HAP-1 (cell line): ENCODE measurements around the gene INPP4B.

Source experiments
- DNase-seq, 2 experiments: peaks; one replicate each; pipeline ENCODE4 v3.0.0-alpha.2; 2016 to 2020; ENCODE audit warnings: low spot score in 2 of 2
- H3K27me3 ChIP-seq: fragments of 250-450 bp; sonication (Bioruptor Pico); 2 replicates; pipeline ENCODE4 v1.5.1; 2020; ENCODE audit warnings: low read depth, mild to moderate bottlenecking, moderate library complexity
- H3K36me3 ChIP-seq: fragments of 250-450 bp; sonication (Bioruptor Pico); replicated peaks from 2 replicates; pipeline ENCODE4 v1.5.1; 2020; ENCODE audit warnings: mild to moderate bottlenecking
- H3K4me1 ChIP-seq: fragments of 250-450 bp; sonication (Bioruptor Pico); 2 replicates; pipeline ENCODE4 v1.5.1; 2020; ENCODE audit warnings: mild to moderate bottlenecking
- H3K4me3 ChIP-seq: fragments of 250-450 bp; sonication (Bioruptor Pico); 2 replicates; pipeline ENCODE4 v1.5.1; 2020; ENCODE audit warnings: mild to moderate bottlenecking, moderate library complexity
- H3K9me3 ChIP-seq: fragments of 250-450 bp; sonication (Bioruptor Pico); 2 replicates; pipeline ENCODE4 v1.5.1; 2020; ENCODE audit warnings: mild to moderate bottlenecking, moderate library complexity
- in situ Hi-C: fragments of 300-500 bp; cut with MboI; formaldehyde crosslinking; loops from 3 replicates; pipeline ENCODE4 v1.14.3; 2020; ENCODE audit warnings: low sequenced_read_pairs, inconsistent platforms, mixed read lengths

The INPP4B gene

DNA sequence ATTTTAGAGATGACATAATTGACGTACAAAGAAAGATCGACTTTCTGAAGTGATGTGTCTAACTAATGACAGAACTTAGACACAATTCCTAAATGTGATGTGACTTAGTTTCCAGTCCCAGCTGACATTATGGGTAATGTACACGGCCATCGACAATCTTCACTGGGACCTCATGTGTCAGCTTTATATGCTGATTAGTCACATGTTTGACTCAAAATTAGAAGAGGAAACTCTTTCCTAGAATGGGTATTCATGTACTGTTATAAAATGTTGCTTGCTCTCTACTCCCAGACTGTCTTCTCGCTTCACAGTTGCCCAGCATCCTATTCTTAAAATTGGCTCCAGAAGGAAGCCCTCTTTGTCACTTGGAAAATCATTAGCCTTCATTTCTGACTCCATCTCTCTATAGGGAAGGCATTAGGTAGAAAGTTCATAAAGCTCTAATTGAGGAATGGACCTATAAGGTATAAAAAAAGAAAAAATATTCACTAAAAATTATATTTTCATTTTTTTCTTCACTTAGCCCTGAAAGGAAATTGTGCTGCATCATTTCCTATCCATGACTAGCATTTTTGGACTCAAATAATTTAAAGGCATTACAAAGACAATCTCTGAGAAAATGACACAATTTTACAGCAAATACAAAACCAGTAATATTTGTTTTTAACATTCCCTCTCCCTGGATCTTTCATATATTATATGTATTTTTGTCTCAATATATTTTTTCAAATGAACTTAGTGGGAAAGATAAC, 554.6 kb downstream of the INPP4B start:
- Histone ChIP-seq H3K27me3 (0 out of 2 replicates have a peak, but pooled peaks cover 4% of the 10 kb centered on the region), H3K36me3 (no peaks in the 10 kb centered on the region), H3K4me1 (peaks cover 8% of the 10 kb centered on the region; the same call in 1 of the 2 replicates), H3K9me3 (no peaks in the 10 kb centered on the region; the same call in 1 of the 2 replicates), H3K4me3 (no peak overlapping the region)
- in situ Hi-C loops, result no loop called here
- no peak for DNase-seq

DNA sequence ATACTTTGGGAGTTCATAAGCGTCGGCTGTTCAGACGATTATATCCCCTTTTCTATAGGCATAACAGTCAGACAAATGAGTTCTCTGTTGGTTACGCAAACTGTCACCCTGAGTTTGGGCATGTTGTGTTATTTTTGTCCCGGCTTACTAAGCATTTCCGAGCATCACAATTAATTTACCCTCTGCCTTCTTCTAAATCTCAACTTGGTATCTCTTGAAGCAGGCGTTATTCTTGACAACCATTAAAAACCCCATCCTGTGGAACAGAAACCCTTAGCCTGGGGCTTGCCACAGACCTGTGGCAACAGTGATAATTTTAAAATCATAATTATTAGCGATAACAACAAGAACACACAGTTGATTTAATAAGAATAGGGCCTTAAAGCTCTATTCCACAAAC, 558.7 kb downstream of the INPP4B start:
- Histone ChIP-seq H3K4me1 (no peaks in the 10 kb centered on the region), H3K27me3 (0 out of 2 replicates have a peak, but pooled peaks cover 5% of the 10 kb centered on the region), H3K36me3 (no peaks in the 10 kb centered on the region), H3K4me3 (no peak overlapping the region), H3K9me3 (no peaks in the 10 kb centered on the region; the same call in 1 of the 2 replicates)
- DNase-seq, result no peak
- in situ Hi-C loops, result no loop called here

DNA sequence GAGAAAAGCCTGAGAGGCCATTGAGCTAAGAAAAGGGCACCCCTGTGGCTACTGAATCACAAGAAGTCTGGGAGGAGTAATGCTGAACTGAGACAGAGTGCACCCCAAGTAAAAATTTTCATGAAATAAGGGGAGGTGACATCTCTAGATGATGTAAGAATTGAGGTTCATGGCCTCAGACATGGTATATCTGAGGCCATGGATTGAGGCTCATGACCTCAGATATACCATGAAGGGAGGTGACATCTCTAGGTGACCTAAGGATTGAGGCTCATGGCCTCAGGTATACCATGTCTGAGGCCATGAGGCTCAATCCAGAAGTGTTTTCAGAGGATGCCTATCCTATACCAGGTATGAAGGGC, 560.9 kb downstream of the INPP4B start:
- H3K4me1 ChIP-seq, result no peaks in the 10 kb centered on the region
- no peak for DNase-seq
- H3K36me3 ChIP-seq, result no peaks in the 10 kb centered on the region
- H3K4me3 ChIP-seq, result no peak overlapping the region
- in situ Hi-C loops, result no loop called here
- no peaks in the 10 kb centered on the region; the same call in 1 of the 2 replicates for H3K9me3 ChIP-seq
- 0 out of 2 replicates have a peak, but pooled peaks cover 5% of the 10 kb centered on the region for H3K27me3 ChIP-seq

DNA sequence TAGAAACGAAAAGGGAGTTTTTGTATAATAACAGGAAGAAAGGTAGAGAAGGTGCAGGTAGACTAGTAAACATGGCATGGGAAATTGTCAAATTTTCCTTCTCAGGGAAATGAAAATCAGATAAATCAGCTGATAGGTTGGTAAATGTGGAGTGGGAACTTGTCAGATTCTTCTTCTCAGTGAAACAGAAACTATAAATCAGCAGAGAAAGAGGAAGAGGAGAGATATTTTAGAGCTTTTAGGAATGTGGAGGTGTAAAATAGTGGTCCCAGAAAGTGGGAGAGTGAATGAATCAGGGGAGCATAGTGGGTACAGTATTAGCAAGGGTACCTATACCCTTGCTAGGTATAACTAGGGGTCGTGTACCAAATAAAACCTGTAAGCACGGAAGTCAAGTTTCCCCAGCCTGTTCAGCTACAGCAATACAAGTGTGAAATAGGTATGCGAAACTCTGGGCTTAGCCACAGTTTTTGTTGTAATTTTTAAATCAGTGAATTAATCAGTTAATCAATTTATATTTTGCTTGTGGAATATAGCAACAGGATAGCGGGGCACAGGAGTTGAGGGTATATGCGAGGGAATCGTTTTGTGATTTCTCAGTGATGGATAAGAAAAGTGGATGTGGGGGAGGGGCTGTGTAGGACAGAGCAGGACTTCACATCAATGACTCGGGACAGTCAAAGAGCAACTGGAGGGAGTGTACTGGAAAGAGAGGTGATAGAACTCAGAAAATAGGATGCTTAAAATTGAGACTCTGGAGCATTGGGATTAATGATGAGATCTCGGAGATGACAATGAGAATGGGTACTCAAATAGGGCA, 561.5 kb downstream of the INPP4B start:
- no peak for DNase-seq
- 0 out of 2 replicates have a peak, but pooled peaks cover 5% of the 10 kb centered on the region for H3K27me3 ChIP-seq
- H3K4me1 ChIP-seq, result no peaks in the 10 kb centered on the region
- in situ Hi-C loops, result no loop called here
- no peak overlapping the region for H3K4me3 ChIP-seq
- H3K36me3 ChIP-seq, result no peaks in the 10 kb centered on the region
- H3K9me3 ChIP-seq, result no peaks in the 10 kb centered on the region; the same call in 1 of the 2 replicates

DNA sequence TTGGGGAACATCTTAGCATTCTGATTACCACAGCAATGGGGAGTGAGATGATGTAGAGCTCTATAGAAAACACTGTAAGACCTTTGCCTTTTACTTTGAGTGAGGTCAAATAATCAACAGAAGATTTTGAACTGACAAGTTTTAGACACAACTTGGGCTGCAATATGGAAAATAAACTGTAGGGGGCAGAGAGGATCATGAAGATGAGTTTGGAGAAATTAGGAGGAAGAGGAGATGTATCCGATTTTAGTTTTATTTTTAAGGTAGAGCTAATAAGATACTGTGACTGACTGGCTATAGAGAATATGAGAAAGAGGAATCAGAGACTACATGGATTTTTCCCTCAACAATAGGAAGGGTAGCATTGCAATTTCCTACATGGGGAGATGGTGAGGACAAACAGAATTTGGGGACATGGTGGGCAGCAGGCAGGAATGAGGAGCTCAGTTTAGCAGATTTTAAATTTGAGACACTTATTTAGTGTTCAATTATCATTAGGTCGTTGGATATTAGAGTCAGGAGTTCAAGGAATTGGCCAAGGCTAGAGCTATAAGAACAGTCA, 563.1 kb downstream of the INPP4B start:
- peak; percentile 8 to 53 for DNase-seq
- Histone ChIP-seq H3K36me3 (no peaks in the 10 kb centered on the region), H3K4me3 (no peak overlapping the region), H3K4me1 (no peaks in the 10 kb centered on the region), H3K9me3 (no peaks in the 10 kb centered on the region), H3K27me3 (0 out of 2 replicates have a peak, but pooled peaks cover 5% of the 10 kb centered on the region)
- in situ Hi-C loops, result no loop called here

DNA sequence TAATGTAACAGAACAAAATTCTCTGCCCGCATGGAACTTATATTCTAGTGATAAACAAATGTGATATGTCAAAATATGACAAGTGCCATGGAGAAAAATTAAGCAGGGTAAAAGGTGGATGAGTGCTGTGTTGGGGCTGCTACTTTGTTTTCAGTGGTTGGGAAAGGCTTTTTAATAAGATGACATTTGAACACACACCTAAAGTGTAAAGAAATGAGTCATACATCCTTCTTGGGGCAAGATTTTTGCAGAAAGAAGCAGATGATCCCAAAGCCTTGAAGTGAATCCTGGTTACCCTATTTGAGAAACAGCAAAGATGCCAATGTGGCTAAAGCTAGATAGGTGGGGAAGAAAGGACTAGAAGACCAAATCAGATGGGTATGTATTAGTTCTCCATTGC, 564.1 kb downstream of the INPP4B start:
- Histone ChIP-seq H3K27me3 (0 out of 2 replicates have a peak, but pooled peaks cover 5% of the 10 kb centered on the region), H3K4me3 (no peak overlapping the region), H3K9me3 (no peaks in the 10 kb centered on the region), H3K4me1 (no peaks in the 10 kb centered on the region), H3K36me3 (no peaks in the 10 kb centered on the region)
- DNase-seq, result no peak
- in situ Hi-C loops, result no loop called here

DNA sequence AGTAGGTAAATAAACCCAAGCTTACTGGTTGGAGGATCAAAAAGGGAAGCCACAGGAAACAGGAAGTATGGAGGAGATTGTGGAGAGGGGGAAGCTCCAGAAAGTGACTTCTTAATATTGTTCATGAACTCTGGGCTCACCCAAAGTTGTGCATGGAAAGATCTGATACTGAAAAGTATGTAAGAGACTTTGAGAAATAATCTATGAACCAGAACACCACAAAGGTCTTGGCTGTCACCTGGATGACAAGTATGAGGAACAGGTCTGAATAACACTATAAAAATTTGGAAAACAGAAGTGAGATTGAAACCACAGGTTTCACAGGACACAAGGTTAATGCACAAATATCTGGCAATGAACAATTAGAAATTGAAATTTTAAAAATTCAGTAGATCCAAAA, 567.4 kb downstream of the INPP4B start:
- no peaks in the 10 kb centered on the region for H3K9me3 ChIP-seq
- no peaks in the 10 kb centered on the region for H3K27me3 ChIP-seq
- in situ Hi-C loops, result no loop called here
- DNase-seq, result no peak
- H3K4me1 ChIP-seq, result no peaks in the 10 kb centered on the region
- no peaks in the 10 kb centered on the region for H3K36me3 ChIP-seq
- H3K4me3 ChIP-seq, result no peak overlapping the region

DNA sequence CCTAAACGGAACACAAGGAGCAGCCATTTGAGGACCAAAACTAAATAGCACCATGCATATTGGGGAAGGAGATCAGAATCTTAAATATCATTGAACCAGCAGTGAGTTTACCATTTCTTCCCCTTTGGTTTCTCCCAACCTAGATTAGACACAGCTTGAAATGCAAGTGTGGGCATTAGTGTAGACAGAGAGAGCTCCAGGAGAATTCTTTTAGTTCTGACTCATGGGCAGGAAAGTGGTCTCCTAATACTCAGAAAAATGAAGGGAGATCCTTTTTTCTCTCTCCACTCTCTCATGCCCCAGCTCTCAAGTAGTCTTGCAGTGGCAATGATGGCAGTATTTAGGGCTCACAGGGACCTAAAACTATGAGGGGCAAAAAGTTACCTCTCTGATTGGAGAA, 567.9 kb downstream of the INPP4B start:
- in situ Hi-C loops, result no loop called here
- DNase-seq, result no peak
- Histone ChIP-seq H3K36me3 (no peaks in the 10 kb centered on the region), H3K4me3 (no peak overlapping the region), H3K27me3 (no peaks in the 10 kb centered on the region), H3K4me1 (no peaks in the 10 kb centered on the region), H3K9me3 (no peaks in the 10 kb centered on the region)

DNA sequence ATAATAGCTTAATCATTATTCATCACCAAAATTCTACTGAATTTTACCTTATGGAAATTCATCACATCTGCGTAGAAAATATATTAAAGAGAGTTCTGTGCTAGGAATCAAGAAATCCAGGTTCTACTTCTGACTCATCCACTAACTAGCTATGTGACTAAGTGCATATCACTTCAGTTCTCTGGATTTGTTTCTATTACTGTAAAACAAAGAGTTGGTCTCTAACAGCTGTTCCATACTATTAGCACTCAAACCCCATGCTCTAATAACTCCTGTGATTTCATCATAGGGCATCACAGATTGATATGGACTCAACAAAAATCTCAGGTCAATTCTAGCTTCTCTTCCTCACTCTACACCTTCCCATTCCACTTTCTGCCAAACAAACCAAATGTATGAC, 572.0 kb downstream of the INPP4B start:
- Histone ChIP-seq H3K4me3 (no peak overlapping the region), H3K36me3 (no peaks in the 10 kb centered on the region), H3K4me1 (no peaks in the 10 kb centered on the region), H3K9me3 (no peaks in the 10 kb centered on the region), H3K27me3 (no peaks in the 10 kb centered on the region)
- in situ Hi-C loops, result no loop called here
- no peak for DNase-seq

DNA sequence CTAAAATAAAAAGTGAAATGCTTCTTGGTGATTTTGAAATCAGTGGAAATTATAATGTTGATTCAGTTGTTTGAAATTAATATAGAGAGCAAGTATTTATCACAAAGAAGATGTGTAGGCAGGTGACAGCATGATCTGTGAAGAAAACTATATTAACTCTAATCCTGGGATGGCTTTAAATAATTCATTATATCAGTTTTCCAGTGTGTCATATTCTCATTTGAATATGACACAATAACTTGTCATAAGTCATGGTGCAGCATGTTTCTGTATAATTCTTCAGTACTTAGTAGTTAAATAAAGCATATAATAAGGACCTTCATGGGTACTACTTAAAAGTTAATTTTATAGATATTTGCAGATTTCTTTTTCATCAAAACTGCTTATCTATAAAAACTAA, 573.6 kb downstream of the INPP4B start:
- Histone ChIP-seq H3K4me3 (no peak overlapping the region), H3K36me3 (no peaks in the 10 kb centered on the region), H3K4me1 (no peaks in the 10 kb centered on the region), H3K27me3 (no peaks in the 10 kb centered on the region), H3K9me3 (no peaks in the 10 kb centered on the region)
- in situ Hi-C loops, result no loop called here
- DNase-seq, result no peak

DNA sequence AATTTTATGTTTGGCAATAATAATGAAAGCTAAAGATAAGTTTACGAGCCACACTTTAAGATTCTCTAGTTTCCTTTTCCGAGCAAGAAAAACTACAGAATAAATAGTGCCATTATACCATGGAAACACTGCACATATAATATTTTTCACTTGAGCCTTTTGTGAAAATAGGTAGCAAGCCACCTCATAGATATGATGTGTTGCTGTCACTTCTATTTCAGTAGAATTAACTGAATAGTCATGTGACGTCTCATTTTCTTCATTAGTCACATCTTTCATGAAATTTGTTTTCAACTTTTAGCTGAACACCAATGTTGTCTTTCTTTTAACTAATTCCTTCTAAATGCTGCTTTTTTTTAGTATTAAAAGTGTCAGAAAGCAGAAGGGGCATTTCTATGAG, 574.3 kb downstream of the INPP4B start:
- no peak for DNase-seq
- in situ Hi-C loops, result no loop called here
- no peaks in the 10 kb centered on the region for H3K4me1 ChIP-seq
- H3K4me3 ChIP-seq, result no peak overlapping the region
- H3K9me3 ChIP-seq, result no peaks in the 10 kb centered on the region
- no peaks in the 10 kb centered on the region for H3K27me3 ChIP-seq
- no peaks in the 10 kb centered on the region for H3K36me3 ChIP-seq

DNA sequence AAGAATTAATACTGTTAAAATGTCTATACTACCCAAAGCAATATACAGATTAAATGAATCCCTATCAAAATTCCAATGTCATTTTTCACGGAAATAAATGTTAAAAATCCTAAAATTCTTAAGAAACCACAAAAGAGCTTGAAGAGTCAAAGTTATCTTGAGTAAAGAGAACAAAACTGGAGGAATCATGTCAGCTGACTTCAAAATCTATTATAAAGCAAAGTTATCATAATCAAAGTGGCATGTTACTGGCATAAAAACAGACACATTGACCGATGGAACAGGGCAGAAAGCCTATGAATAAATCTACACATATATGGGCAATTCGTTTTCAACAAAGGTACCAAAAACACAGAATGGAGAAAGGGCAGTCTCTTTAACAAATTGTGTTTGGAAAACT, 579.0 kb downstream of the INPP4B start:
- no peak for DNase-seq
- H3K9me3 ChIP-seq, result no peaks in the 10 kb centered on the region
- in situ Hi-C loops, result no loop called here
- H3K27me3 ChIP-seq, result no peaks in the 10 kb centered on the region
- H3K4me1 ChIP-seq, result no peaks in the 10 kb centered on the region
- H3K4me3 ChIP-seq, result no peak overlapping the region
- H3K36me3 ChIP-seq, result no peaks in the 10 kb centered on the region

DNA sequence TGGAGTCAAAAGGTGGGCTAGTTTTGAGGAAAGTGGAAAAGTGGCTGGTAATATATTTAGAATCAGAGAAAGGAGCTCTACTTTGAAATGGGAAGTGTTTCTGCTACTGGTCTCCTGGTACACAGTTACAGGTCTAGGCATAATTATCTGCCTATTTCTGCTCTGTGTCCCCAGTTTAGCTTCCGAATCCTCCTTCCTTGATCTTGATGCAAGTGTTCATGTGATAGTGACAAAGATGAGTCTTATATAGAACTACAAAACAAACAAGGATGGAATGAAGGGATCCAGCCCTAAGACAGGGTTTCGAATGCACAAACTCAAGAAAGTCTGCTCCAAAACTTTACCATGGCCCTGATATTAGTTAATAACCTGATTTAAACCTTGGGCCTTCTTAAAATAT, 580.2 kb downstream of the INPP4B start:
- no peaks in the 10 kb centered on the region for H3K4me1 ChIP-seq
- DNase-seq, result no peak
- in situ Hi-C loops, result no loop called here
- H3K9me3 ChIP-seq, result no peaks in the 10 kb centered on the region
- no peak overlapping the region for H3K4me3 ChIP-seq
- H3K27me3 ChIP-seq, result no peaks in the 10 kb centered on the region
- H3K36me3 ChIP-seq, result no peaks in the 10 kb centered on the region

DNA sequence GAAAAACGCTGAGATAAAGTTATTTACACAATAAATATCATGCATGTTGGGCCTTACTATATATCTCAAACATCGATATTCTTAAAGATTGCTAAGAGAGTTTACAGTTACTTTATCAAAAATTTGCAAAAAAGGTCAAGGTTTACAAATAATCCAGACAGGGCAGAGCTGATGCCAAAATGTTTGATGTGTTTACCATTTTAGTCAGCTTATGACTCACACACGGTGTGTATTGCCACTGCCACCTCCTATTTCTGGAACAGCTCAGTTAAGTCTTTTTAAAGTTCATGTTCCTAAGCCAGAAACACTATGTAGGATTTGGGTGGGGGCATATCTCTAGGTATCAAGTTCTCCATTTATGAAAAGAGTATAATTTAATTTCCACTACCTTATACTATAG, 580.6 kb downstream of the INPP4B start:
- Histone ChIP-seq H3K4me1 (no peaks in the 10 kb centered on the region), H3K4me3 (no peak overlapping the region), H3K9me3 (no peaks in the 10 kb centered on the region), H3K36me3 (no peaks in the 10 kb centered on the region), H3K27me3 (no peaks in the 10 kb centered on the region)
- no peak for DNase-seq
- in situ Hi-C loops, result no loop called here
